SK-N-SH treated with all-trans-retinoic acid at 6 μM for 48 hours (cell line): ENCODE results near the gene TSKS.

Experiments used
- BACH2 ChIP-seq: fragments of 250-450 bp; sonication (Bioruptor Pico); IDR thresholded peaks from 2 replicates; pipeline ENCODE4 v1.9.0; 2021; ENCODE audit warnings: mild to moderate bottlenecking, borderline replicate concordance
- CSRNP3 ChIP-seq: fragments of 250-450 bp; sonication (Bioruptor Pico); IDR thresholded peaks from 2 replicates; pipeline ENCODE4 v1.5.1; 2021; ENCODE audit warnings: mild to moderate bottlenecking, moderate library complexity
- ESRRG ChIP-seq: fragments of 250-450 bp; sonication (Bioruptor Pico); IDR thresholded peaks from 2 replicates; pipeline ENCODE4 v1.6.1; 2021; ENCODE audit warnings: mild to moderate bottlenecking
- GLIS3 ChIP-seq: fragments of 250-450 bp; sonication (Bioruptor Pico); IDR thresholded peaks from 2 replicates; pipeline ENCODE4 v1.5.0; 2020; ENCODE audit warnings: mild to moderate bottlenecking, moderate library complexity
- OSR1 ChIP-seq: fragments of 250-450 bp; sonication (Bioruptor Pico); IDR thresholded peaks from 2 replicates; pipeline ENCODE4 v1.8.0; 2022; ENCODE audit warnings: moderate library complexity, mild to moderate bottlenecking, inconsistent platforms
- PATZ1 ChIP-seq: fragments of 250-450 bp; sonication (Bioruptor Pico); IDR thresholded peaks from 2 replicates; pipeline ENCODE4 v1.8.0; 2020; ENCODE audit warnings: mild to moderate bottlenecking, moderate library complexity, borderline replicate concordance
- POU6F1 ChIP-seq: fragments of 250-450 bp; sonication (Bioruptor Pico); IDR thresholded peaks from 2 replicates; pipeline ENCODE4 v1.8.0; 2021; ENCODE audit warnings: low read depth, mild to moderate bottlenecking, moderate library complexity, borderline replicate concordance
- TCF4 ChIP-seq: fragments of 250-450 bp; sonication (Bioruptor Pico); IDR thresholded peaks from 2 replicates; pipeline ENCODE4 v1.8.0; 2021; ENCODE audit warnings: mild to moderate bottlenecking, moderate library complexity, borderline replicate concordance
- TOX ChIP-seq: fragments of 250-450 bp; sonication (Bioruptor Pico); IDR thresholded peaks from 2 replicates; pipeline ENCODE4 v1.8.0; 2021; ENCODE audit warnings: mild to moderate bottlenecking, moderate library complexity, borderline replicate concordance
- ZFP30 ChIP-seq: fragments of 450-650 bp; formaldehyde crosslinking; IDR thresholded peaks from 2 replicates; pipeline ENCODE4 v1.5.0; 2022; ENCODE audit warnings: mild to moderate bottlenecking, moderate library complexity

GRCh38 chr19:49705919-49706318, 57.2 kb downstream of the TSKS start:
- TF ChIP-seq CSRNP3 = no peak
- no peak for TF ChIP-seq GLIS3 (CRISPR knock-in tag)
- no peak for TF ChIP-seq POU6F1 (CRISPR knock-in tag)
- no peak for TF ChIP-seq ESRRG (CRISPR knock-in tag)
- no peak for TF ChIP-seq BACH2 (CRISPR knock-in tag)
- no peak for TF ChIP-seq PATZ1 (CRISPR knock-in tag)
- no peak for TF ChIP-seq TCF4 (CRISPR knock-in tag)
- TF ChIP-seq OSR1 (CRISPR knock-in tag) = no peak
- TF ChIP-seq ZFP30 (CRISPR knock-in tag) = no peak
- TF ChIP-seq TOX (CRISPR knock-in tag) = no peak
